SK-N-SH treated with all-trans-retinoic acid at 6 μM for 48 hours (cell line): Measurements from ENCODE around the gene C2CD3.

ENCODE experiments used
- ATAC-seq: fragments of 200-7000 bp; cut with Tn5 transposase; 3 replicates; pipeline ENCODE4 v1.9.1; 2020; ENCODE audit warnings: mild to moderate bottlenecking, moderate library complexity
- ARNTL ChIP-seq: fragments of 450-650 bp; formaldehyde crosslinking; IDR thresholded peaks from 2 replicates; pipeline ENCODE4 v1.5.0; 2020; ENCODE audit warnings: low read depth, mild to moderate bottlenecking, moderate library complexity, borderline replicate concordance
- CREB5 ChIP-seq: fragments of 250-450 bp; sonication (Bioruptor Pico); IDR thresholded peaks from 2 replicates; pipeline ENCODE4 v1.5.1; 2020; ENCODE audit warnings: low read depth, mild to moderate bottlenecking, moderate library complexity
- CSDC2 ChIP-seq: fragments of 250-450 bp; sonication (Bioruptor Pico); IDR thresholded peaks from 2 replicates; pipeline ENCODE4 v1.5.0; 2020; ENCODE audit warnings: mild to moderate bottlenecking, moderate library complexity
- CSRNP3 ChIP-seq: fragments of 250-450 bp; sonication (Bioruptor Pico); IDR thresholded peaks from 2 replicates; pipeline ENCODE4 v1.5.1; 2021; ENCODE audit warnings: mild to moderate bottlenecking, moderate library complexity
- ESRRG ChIP-seq: fragments of 250-450 bp; sonication (Bioruptor Pico); IDR thresholded peaks from 2 replicates; pipeline ENCODE4 v1.6.1; 2021; ENCODE audit warnings: mild to moderate bottlenecking
- ISL1 ChIP-seq: fragments of 250-450 bp; sonication (Bioruptor Pico); IDR thresholded peaks from 2 replicates; pipeline ENCODE4 v2.1.2; 2022; ENCODE audit warnings: mild to moderate bottlenecking, moderate library complexity
- OSR1 ChIP-seq: fragments of 250-450 bp; sonication (Bioruptor Pico); IDR thresholded peaks from 2 replicates; pipeline ENCODE4 v1.8.0; 2022; ENCODE audit warnings: moderate library complexity, mild to moderate bottlenecking, inconsistent platforms
- PATZ1 ChIP-seq: fragments of 250-450 bp; sonication (Bioruptor Pico); IDR thresholded peaks from 2 replicates; pipeline ENCODE4 v1.8.0; 2020; ENCODE audit warnings: mild to moderate bottlenecking, moderate library complexity, borderline replicate concordance
- POU6F1 ChIP-seq: fragments of 250-450 bp; sonication (Bioruptor Pico); IDR thresholded peaks from 2 replicates; pipeline ENCODE4 v1.8.0; 2021; ENCODE audit warnings: low read depth, mild to moderate bottlenecking, moderate library complexity, borderline replicate concordance
- PPARA ChIP-seq: fragments of 250-450 bp; sonication (Bioruptor Pico); IDR thresholded peaks from 2 replicates; pipeline ENCODE4 v1.5.0; 2020; ENCODE audit warnings: mild to moderate bottlenecking, borderline replicate concordance
- RARB ChIP-seq: fragments of 250-450 bp; sonication (Bioruptor Pico); IDR thresholded peaks from 2 replicates; pipeline ENCODE4 v1.8.0; 2021; ENCODE audit warnings: mild to moderate bottlenecking, moderate library complexity
- SNAI2 ChIP-seq: fragments of 250-450 bp; sonication (Bioruptor Pico); IDR thresholded peaks from 2 replicates; pipeline ENCODE4 v1.5.0; 2020; ENCODE audit warnings: mild to moderate bottlenecking, moderate library complexity
- TCF4 ChIP-seq: fragments of 250-450 bp; sonication (Bioruptor Pico); IDR thresholded peaks from 2 replicates; pipeline ENCODE4 v1.8.0; 2021; ENCODE audit warnings: mild to moderate bottlenecking, moderate library complexity, borderline replicate concordance
- TOX ChIP-seq: fragments of 250-450 bp; sonication (Bioruptor Pico); IDR thresholded peaks from 2 replicates; pipeline ENCODE4 v1.8.0; 2021; ENCODE audit warnings: mild to moderate bottlenecking, moderate library complexity, borderline replicate concordance
- TSHZ2 ChIP-seq: fragments of 250-450 bp; sonication (Bioruptor Pico); IDR thresholded peaks from 2 replicates; pipeline ENCODE4 v1.5.0; 2020; ENCODE audit warnings: mild to moderate bottlenecking, moderate library complexity
- ZFP30 ChIP-seq: fragments of 450-650 bp; formaldehyde crosslinking; IDR thresholded peaks from 2 replicates; pipeline ENCODE4 v1.5.0; 2022; ENCODE audit warnings: mild to moderate bottlenecking, moderate library complexity
- ZNF565 ChIP-seq: fragments of 450-650 bp; formaldehyde crosslinking; conservative IDR thresholded peaks from 2 replicates; pipeline ENCODE4 v1.5.0; 2020; ENCODE audit warnings: low read depth, mild to moderate bottlenecking, moderate library complexity
- ZNF8 ChIP-seq: fragments of 450-650 bp; formaldehyde crosslinking; IDR thresholded peaks from 2 replicates; pipeline ENCODE4 v1.5.0; 2020; ENCODE audit warnings: mild to moderate bottlenecking, moderate library complexity

C2CD3 gene

GRCh38 chr11:74094393-74094792, 76.4 kb downstream of the C2CD3 start:
- TF ChIP-seq OSR1 (CRISPR knock-in tag) = no peak
- TF ChIP-seq CREB5 = no peak
- no peak for TF ChIP-seq PATZ1
- TF ChIP-seq CSDC2 (CRISPR knock-in tag) = no peak
- no peak for TF ChIP-seq TOX (CRISPR knock-in tag)
- TF ChIP-seq ZFP30 (CRISPR knock-in tag) = no peak
- no peak for TF ChIP-seq CSRNP3 (CRISPR knock-in tag)
- no peak for TF ChIP-seq TSHZ2 (CRISPR knock-in tag)
- TF ChIP-seq POU6F1 (CRISPR knock-in tag) = no peak
- TF ChIP-seq PPARA (CRISPR knock-in tag) = no peak
- no peak for ATAC-seq

GRCh38 chr11:74092425-74092824, 78.4 kb downstream of the C2CD3 start:
- no peak for ATAC-seq

GRCh38 chr11:74091549-74091948, 79.3 kb downstream of the C2CD3 start:
- no peak for ATAC-seq
- TF ChIP-seq TOX (CRISPR knock-in tag) = no peak
- no peak for TF ChIP-seq ISL1 (CRISPR knock-in tag)
- TF ChIP-seq CSDC2 (CRISPR knock-in tag) = no peak
- TF ChIP-seq ESRRG = no peak
- no peak for TF ChIP-seq ZFP30 (CRISPR knock-in tag)
- no peak for TF ChIP-seq CSRNP3 (CRISPR knock-in tag)
- TF ChIP-seq RARB (CRISPR knock-in tag) = no peak
- no peak for TF ChIP-seq SNAI2 (CRISPR knock-in tag)
- TF ChIP-seq PATZ1 = no peak
- TF ChIP-seq TCF4 (CRISPR knock-in tag) = no peak
- no peak for TF ChIP-seq ZNF565
- TF ChIP-seq ARNTL = no peak
- TF ChIP-seq ZNF8 (CRISPR knock-in tag) = no peak

More at GRCh38 chr11:74092425-74092824, 78.4 kb downstream of the C2CD3 start:
- TF ChIP-seq TSHZ2 (CRISPR knock-in tag) = no peak
- TF ChIP-seq, all 23 proteins: peak for 0
